Smooth muscle cell (in vitro differentiated cells): Measurements from ENCODE around the gene DCC. TPM values are rescaled to one million over a fixed set of nuclear protein-coding genes. Genes with fewer than 3 reads are reported as not detected.

Experiments used
- DNase-seq: peaks from one replicate; lab custom pipeline; 2025; ENCODE audit not compliant: unreplicated experiment; lab: John Stamatoyannopoulos, UW
- H2AFZ ChIP-seq: fragments of 200-600 bp; sonication (generic); 2 replicates; pipeline ENCODE4 v1.6.0; 2016; ENCODE audit warnings: antibody characterized with exemption, low read depth, mild to moderate bottlenecking
- H3F3A ChIP-seq: fragments of 200-600 bp; sonication (generic); 2 replicates; pipeline ENCODE4 v1.6.0; 2017; ENCODE audit warnings: antibody characterized with exemption, low read depth
- H3K27ac ChIP-seq: fragments of 200-600 bp; sonication (generic); 2 replicates; pipeline ENCODE4 v1.5.1; 2016; ENCODE audit warnings: low read depth, mild to moderate bottlenecking
- H3K27me3 ChIP-seq: fragments of 200-600 bp; sonication (generic); 2 replicates; pipeline ENCODE4 v1.6.1; 2016; ENCODE audit warnings: low read depth, mild to moderate bottlenecking
- H3K36me3 ChIP-seq: fragments of 200-600 bp; sonication (generic); 2 replicates; pipeline ENCODE4 v1.5.1; 2016; ENCODE audit warnings: low read depth
- H3K4me1 ChIP-seq: fragments of 200-600 bp; sonication (generic); 2 replicates; pipeline ENCODE4 v1.5.1; 2016; ENCODE audit warnings: low read depth
- H3K4me2 ChIP-seq: fragments of 200-600 bp; sonication (generic); 2 replicates; pipeline ENCODE4 v1.6.0; 2016; ENCODE audit warnings: mild to moderate bottlenecking
- H3K4me3 ChIP-seq: fragments of 200-600 bp; sonication (generic); 2 replicates; pipeline ENCODE4 v1.5.1; 2016; ENCODE audit warnings: mild to moderate bottlenecking
- H3K79me2 ChIP-seq: fragments of 200-600 bp; sonication (generic); 2 replicates; pipeline ENCODE4 v1.6.0; 2016; ENCODE audit warnings: low read depth, mild to moderate bottlenecking
- H3K9ac ChIP-seq: fragments of 200-600 bp; sonication (generic); 2 replicates; pipeline ENCODE4 v1.6.0; 2016; ENCODE audit warnings: low read depth
- H3K9me3 ChIP-seq: fragments of 200-600 bp; sonication (generic); replicated peaks from 2 replicates; pipeline ENCODE4 v1.5.1; 2016; ENCODE audit warnings: low read depth
- H4K20me1 ChIP-seq: fragments of 200-600 bp; sonication (generic); 2 replicates; pipeline ENCODE4 v1.6.0; 2016; ENCODE audit warnings: low read depth
- CTCF ChIP-seq: fragments of 200-600 bp; sonication (generic); IDR thresholded peaks from 2 replicates; pipeline ENCODE4 v1.5.1; 2017; ENCODE audit warnings: borderline replicate concordance, mild to moderate bottlenecking, antibody characterized with exemption; ENCODE audit not compliant: insufficient read depth, poor library complexity, severe bottlenecking
- WGBS: methylation state at CpG from one replicate; pipeline ENCODE4 v1.1.7; 2016; ENCODE audit warnings: low lambda C conversion rate; 5-methylcytosine and 5-hydroxymethylcytosine counted together
- polyA plus RNA-seq: library from polyadenylated mRNA; unstranded; fragments of >200 nt; fragmentation: Nextera tagmentation; extraction: Ambion mirVana; gene quantifications from 2 replicates; pipeline ENCODE4 v1.2.1, GENCODE V29; 2016
- total RNA-seq: library from RNA; depleted of rRNA; stranded (reverse); fragments of >200 nt; gene quantifications from 2 replicates; pipeline ENCODE4 v1.2.3, GENCODE V29; 2014

DCC gene
- total and polyA plus RNA-seq, 2 experiments from 2014 or later: not detected

DNA sequence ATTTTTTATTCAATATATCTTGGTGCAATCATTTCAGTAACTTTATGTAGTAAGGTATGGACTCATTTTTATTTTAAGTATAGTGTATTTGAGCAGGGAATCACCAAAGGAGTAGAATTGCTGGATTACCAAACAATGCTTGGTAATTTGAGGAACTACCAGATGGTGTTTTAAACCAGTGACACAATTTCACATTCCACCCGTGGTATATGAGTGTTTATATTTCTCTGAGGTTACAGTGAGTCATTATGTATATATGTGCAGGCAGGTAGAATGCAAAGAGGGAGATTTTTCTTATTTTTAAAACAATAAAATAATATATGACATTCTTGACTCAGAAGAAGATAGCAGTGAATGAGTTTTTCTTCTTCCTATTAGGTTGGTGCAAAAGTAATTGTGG, 596.9 kb downstream of the DCC start:
- H3K4me2 ChIP-seq: no peak overlapping the region
- DNase-seq: no peak
- H4K20me1 ChIP-seq: no peaks in the 10 kb centered on the region
- H3K27ac ChIP-seq: no peak overlapping the region
- no peaks in the 10 kb centered on the region for H3K79me2 ChIP-seq
- H3F3A ChIP-seq: no peaks in the 10 kb centered on the region
- no peak overlapping the region for H2AFZ ChIP-seq
- WGBS: 32% methylated on average over 1 of the region's 1 CpG
- no peaks in the 10 kb centered on the region for H3K9me3 ChIP-seq
- TF ChIP-seq CTCF: no peak
- no peaks in the 10 kb centered on the region for H3K4me1 ChIP-seq
- H3K9ac ChIP-seq: no peak overlapping the region
- H3K4me3 ChIP-seq: no peak overlapping the region
- H3K27me3 ChIP-seq: no peaks in the 10 kb centered on the region
- H3K36me3 ChIP-seq: no peaks in the 10 kb centered on the region

DNA sequence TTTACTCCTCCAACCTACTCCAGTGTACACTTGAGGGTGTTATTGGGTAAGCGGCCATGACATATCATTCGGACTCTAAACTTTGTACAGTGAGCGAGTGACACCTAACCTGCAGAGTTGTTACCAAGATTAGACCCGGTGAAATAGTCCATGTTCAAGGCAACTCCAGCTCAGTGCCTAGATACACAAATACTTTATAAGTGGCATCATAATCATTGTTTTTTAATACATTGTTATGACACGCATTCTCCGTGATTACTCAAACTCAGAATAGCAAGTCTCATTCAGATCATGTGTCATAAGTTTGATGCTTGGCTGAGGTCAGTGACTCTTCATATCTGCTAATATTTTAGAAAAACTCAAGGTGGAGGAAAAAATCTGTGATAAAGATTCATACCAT, 597.8 kb downstream of the DCC start:
- H3K4me3 ChIP-seq: no peak overlapping the region
- DNase-seq: no peak
- H3K79me2 ChIP-seq: no peaks in the 10 kb centered on the region
- no peak overlapping the region for H3K9ac ChIP-seq
- no peak for TF ChIP-seq CTCF
- H3K4me1 ChIP-seq: no peaks in the 10 kb centered on the region
- no peaks in the 10 kb centered on the region for H3K27me3 ChIP-seq
- no peak overlapping the region for H3K27ac ChIP-seq
- no peak overlapping the region for H2AFZ ChIP-seq
- 97% methylated on average over 6 of the region's 6 CpGs for WGBS
- no peak overlapping the region for H3K4me2 ChIP-seq
- no peaks in the 10 kb centered on the region for H3K9me3 ChIP-seq
- no peaks in the 10 kb centered on the region for H4K20me1 ChIP-seq
- H3F3A ChIP-seq: no peaks in the 10 kb centered on the region
- H3K36me3 ChIP-seq: no peaks in the 10 kb centered on the region

GRCh38 chr18:52945552-52945951, 605.6 kb downstream of the DCC start:
- Histone ChIP-seq H4K20me1 (no peaks in the 10 kb centered on the region), H3K79me2 (no peaks in the 10 kb centered on the region), H3K4me1 (no peaks in the 10 kb centered on the region), H3K36me3 (no peaks in the 10 kb centered on the region), H3K4me3 (no peak overlapping the region), H3K9ac (no peak overlapping the region), H2AFZ (no peak overlapping the region), H3K27me3 (no peaks in the 10 kb centered on the region), H3F3A (no peaks in the 10 kb centered on the region), H3K27ac (no peak overlapping the region), H3K4me2 (no peak overlapping the region), H3K9me3 (no peaks in the 10 kb centered on the region)
- 75% methylated on average over 2 of the region's 2 CpGs for WGBS
- no peak for TF ChIP-seq CTCF
- no peak for DNase-seq

DNA sequence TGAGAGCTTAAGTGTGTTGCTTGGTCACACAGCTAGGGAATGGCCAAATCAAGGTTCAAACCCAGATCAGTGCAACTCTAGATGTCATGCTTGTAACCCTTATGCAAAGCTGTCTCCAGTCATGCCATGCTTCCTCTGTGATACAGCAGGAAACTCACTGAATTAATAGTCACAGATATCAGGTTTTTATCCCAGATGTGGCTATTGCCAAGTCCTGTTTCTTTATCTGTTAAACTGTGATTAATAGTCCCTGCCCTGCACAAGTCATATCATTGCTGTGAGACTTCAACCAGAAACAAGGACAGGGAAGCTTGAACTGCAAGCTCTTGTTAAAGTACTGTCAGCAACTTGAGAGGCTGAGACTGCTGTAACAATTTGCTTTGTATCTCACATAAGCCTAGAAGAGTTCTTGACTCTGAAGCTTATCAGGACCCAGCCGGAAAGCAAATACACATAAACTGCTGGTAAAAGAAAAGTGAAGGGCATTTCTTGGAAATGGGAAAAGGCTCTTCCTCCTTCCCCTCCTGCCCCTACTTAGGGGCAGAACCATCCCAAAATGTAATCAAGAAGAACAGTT, 609.0 kb downstream of the DCC start:
- no peak for DNase-seq
- Histone ChIP-seq H2AFZ (no peak overlapping the region), H3K4me1 (no peaks in the 10 kb centered on the region), H3K4me2 (no peak overlapping the region), H3K79me2 (no peaks in the 10 kb centered on the region), H3K9ac (no peak overlapping the region), H3K27me3 (no peaks in the 10 kb centered on the region), H3K27ac (no peak overlapping the region), H3K36me3 (no peaks in the 10 kb centered on the region), H4K20me1 (no peaks in the 10 kb centered on the region), H3K4me3 (no peak overlapping the region), H3F3A (no peaks in the 10 kb centered on the region), H3K9me3 (no peaks in the 10 kb centered on the region)
- 19% methylated on average over 1 of the region's 1 CpG for WGBS
- TF ChIP-seq CTCF: no peak
